Panc1 (cell line): ENCODE results near the gene NDRG3.

Experiments
- CTCF ChIP-seq: fragments of 450-650 bp; IDR thresholded peaks from 2 replicates; pipeline ENCODE4 v1.5.1; 2017; ENCODE audit warnings: mild to moderate bottlenecking
- REST ChIP-seq, 2 experiments: IDR thresholded peaks; 2 replicates each; pipeline ENCODE4 v1.6.1; 2011 to 2012; ENCODE audit warnings: low read depth in 2 of 2, control low read depth in 1 of 2, low read length in 1 of 2, mild to moderate bottlenecking in 1 of 2, moderate library complexity in 1 of 2; ENCODE audit not compliant: insufficient read depth in 1 of 2
- SIN3A ChIP-seq: IDR thresholded peaks from 2 replicates; pipeline ENCODE4 v1.6.1; 2012; ENCODE audit warnings: low read depth, mild to moderate bottlenecking, low read length, moderate library complexity, borderline replicate concordance; ENCODE audit not compliant: insufficient read depth

- TF ChIP-seq CTCF = no peak
- TF ChIP-seq SIN3A = no peak
- TF ChIP-seq REST (IDR thresholded peaks at IDR 0.05; ENCODE audit: insufficient read depth in 1 of 2, low read depth in 2 of 2, low read length in 1 of 2) = no peak
Observed at GRCh38 chr20:36611625-36612024, 134.3 kb downstream of the NDRG3 start.
